Esophagus squamous epithelium (tissue), 5 donors: ENCODE results near the gene CD47. TPM values are rescaled to one million over a fixed set of nuclear protein-coding genes. Genes with fewer than 3 reads are reported as not detected.

ENCODE experiments used
- DNase-seq: peaks from one replicate; lab custom pipeline; 2025; lab: John Stamatoyannopoulos, UW
- H3K27ac ChIP-seq, 4 donors: fragments of 200-600 bp; sonication (generic); one replicate each; pipeline ENCODE4 v1.5.1; 2016 to 2019; ENCODE audit warnings: mild to moderate bottlenecking in 1 of 4
- H3K27me3 ChIP-seq, 4 donors: fragments of 200-600 bp; sonication (generic); 1 replicate in 3 of 4; 2 replicates in 1 of 4; pipeline versions ENCODE4 v1.5.1 to v1.6.0; 2017 to 2021; ENCODE audit warnings: antibody characterized with exemption in 1 of 4
- H3K36me3 ChIP-seq, 3 donors: fragments of 200-600 bp; sonication (generic); one replicate each; pipeline ENCODE4 v1.5.1; 2016 to 2019
- H3K4me1 ChIP-seq, 3 donors: fragments of 200-600 bp; sonication (generic); one replicate each; pipeline ENCODE4 v1.5.1; 2017 to 2019
- H3K4me3 ChIP-seq, 4 donors: fragments of 200-600 bp; sonication (generic); 1 replicate in 3 of 4; 2 replicates in 1 of 4; pipeline ENCODE4 v1.5.1; 2016 to 2019; ENCODE audit warnings: mild to moderate bottlenecking in 2 of 4, moderate library complexity in 1 of 4
- H3K9me3 ChIP-seq, 3 donors: fragments of 200-600 bp; sonication (generic); one replicate each; pipeline ENCODE4 v1.5.1; 2016 to 2019
- POLR2A ChIP-seq, 4 donors: fragments of 450-650 bp; IDR thresholded peaks; one replicate each; pipeline ENCODE4 v1.6.1; 2017; ENCODE audit warnings: antibody characterized with exemption in 4 of 4, mild to moderate bottlenecking in 4 of 4, moderate library complexity in 3 of 4
- WGBS, 2 donors: methylation state at CpG; one replicate each; pipeline ENCODE4 v1.1.5; 2018; 5-methylcytosine and 5-hydroxymethylcytosine counted together
- intact Hi-C: fragments of 100-400 bp; cut with DNase I; formaldehyde crosslinking; loops from one replicate; pipeline ENCODE4 v1.15.0; 2022
- total RNA-seq, 4 donors: library from RNA; depleted of rRNA; stranded (reverse); fragments of >200 nt; gene quantifications; one replicate each; pipeline ENCODE4 v1.1.0, GENCODE V29; 2016
- TF ChIP-seq, protein P1 (sequence below), 6 experiments: fragments of 450-650 bp in 4 of 6; fragments of 200-600 bp in 2 of 6; sonication (generic) in 2 of 6; IDR thresholded peaks; one replicate each; pipeline ENCODE4 v1.5.1; 2016 to 2019; ENCODE audit warnings: antibody characterized with exemption in 6 of 6, mild to moderate bottlenecking in 4 of 6, moderate library complexity in 4 of 6
- donor health status: DM: yes; HTN: yes; CAD: no.

CD47 gene
- total RNA-seq, 4 donors from 2014 or later: 79.0 to 177 (median 115) TPM

DNA sequence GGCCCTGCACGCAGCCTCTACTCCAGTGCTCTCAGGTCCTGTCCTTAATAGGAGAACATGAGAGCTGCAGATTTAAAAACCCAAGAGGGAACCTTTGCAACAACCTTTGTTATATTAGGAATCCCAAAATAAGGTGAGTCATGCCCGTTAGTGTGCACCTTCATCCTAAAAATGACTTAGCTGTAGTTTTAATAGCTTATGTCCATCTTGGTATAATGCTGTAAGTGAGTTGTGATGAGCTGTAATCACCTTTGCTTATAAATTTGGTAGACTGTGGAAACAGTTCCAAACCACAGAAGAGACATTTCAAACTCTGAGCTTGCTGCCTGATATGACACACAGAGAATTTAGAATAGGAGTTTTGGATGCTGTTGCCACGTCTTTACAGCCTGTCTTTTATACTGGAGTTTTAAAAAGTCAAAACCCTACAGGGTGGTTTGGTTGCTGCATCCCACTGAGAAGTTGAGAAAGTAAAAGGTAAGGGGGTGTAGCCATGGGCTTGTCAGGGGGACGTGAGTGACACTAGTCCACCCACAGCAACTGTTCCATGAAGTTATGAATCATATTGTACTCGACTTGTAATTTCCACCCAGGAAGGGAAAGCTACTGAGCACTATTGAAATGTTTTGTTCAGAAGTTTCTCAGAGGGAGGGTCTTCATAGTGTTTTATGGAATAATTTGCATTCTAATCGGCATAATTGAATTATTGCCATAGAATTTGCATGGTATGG lies 27.4 kb upstream of the CD47 start:
- no peak for TF ChIP-seq POLR2A (IDR thresholded peaks at IDR 0.05)
- TF ChIP-seq, protein P1, sequence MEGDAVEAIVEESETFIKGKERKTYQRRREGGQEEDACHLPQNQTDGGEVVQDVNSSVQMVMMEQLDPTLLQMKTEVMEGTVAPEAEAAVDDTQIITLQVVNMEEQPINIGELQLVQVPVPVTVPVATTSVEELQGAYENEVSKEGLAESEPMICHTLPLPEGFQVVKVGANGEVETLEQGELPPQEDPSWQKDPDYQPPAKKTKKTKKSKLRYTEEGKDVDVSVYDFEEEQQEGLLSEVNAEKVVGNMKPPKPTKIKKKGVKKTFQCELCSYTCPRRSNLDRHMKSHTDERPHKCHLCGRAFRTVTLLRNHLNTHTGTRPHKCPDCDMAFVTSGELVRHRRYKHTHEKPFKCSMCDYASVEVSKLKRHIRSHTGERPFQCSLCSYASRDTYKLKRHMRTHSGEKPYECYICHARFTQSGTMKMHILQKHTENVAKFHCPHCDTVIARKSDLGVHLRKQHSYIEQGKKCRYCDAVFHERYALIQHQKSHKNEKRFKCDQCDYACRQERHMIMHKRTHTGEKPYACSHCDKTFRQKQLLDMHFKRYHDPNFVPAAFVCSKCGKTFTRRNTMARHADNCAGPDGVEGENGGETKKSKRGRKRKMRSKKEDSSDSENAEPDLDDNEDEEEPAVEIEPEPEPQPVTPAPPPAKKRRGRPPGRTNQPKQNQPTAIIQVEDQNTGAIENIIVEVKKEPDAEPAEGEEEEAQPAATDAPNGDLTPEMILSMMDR (IDR thresholded peaks at IDR 0.05): no peak
- H3K27ac ChIP-seq: no peak overlapping the region
- DNase-seq: no peak
- 70 to 75% methylated on average over 6 of the region's 6 CpGs for WGBS, 2 donors
- no peaks in the 10 kb centered on the region for H3K9me3 ChIP-seq
- no peak overlapping the region for H3K4me3 ChIP-seq
- H3K36me3 ChIP-seq: no peaks in the 10 kb centered on the region
- intact Hi-C loops: no loop called here
- peaks cover 0 to 24% (median 2%) of the 10 kb centered on the region in 3 donors for H3K4me1 ChIP-seq
- no peaks in the 10 kb centered on the region for H3K27me3 ChIP-seq

GRCh38 chr3:108117241-108117775 lies 26.5 kb upstream of the CD47 start:
- DNase-seq: no peak
- Histone ChIP-seq H3K27me3 (no peaks in the 10 kb centered on the region), H3K27ac (no peak overlapping the region), H3K9me3 (no peaks in the 10 kb centered on the region), H3K4me1 (peaks cover 0 to 24% (median 2%) of the 10 kb centered on the region in 3 donors), H3K36me3 (no peaks in the 10 kb centered on the region), H3K4me3 (no peak overlapping the region)
- WGBS, 2 donors: 52 to 56% methylated on average over 6 of the region's 6 CpGs
- no peak for TF ChIP-seq POLR2A (IDR thresholded peaks at IDR 0.05)
- TF ChIP-seq, protein P1 (IDR thresholded peaks at IDR 0.05): no peak
- intact Hi-C loops: no loop called here

- H3K27ac ChIP-seq: peak overlapping the region in 2 of 4 donors; percentile 43 to 49
- no peaks in the 10 kb centered on the region for H3K27me3 ChIP-seq
- no peaks in the 10 kb centered on the region for H3K36me3 ChIP-seq
- intact Hi-C loops: no loop called here
- no peaks in the 10 kb centered on the region for H3K9me3 ChIP-seq
- 55 to 74% methylated on average over 11 to 13 of the region's 16 CpGs for WGBS, 2 donors
- H3K4me1 ChIP-seq: peaks cover 0 to 24% (median 2%) of the 10 kb centered on the region in 3 donors
- TF ChIP-seq, protein P1 (IDR thresholded peaks at IDR 0.05): no peak
- TF ChIP-seq POLR2A (IDR thresholded peaks at IDR 0.05): no peak
- no peak overlapping the region for H3K4me3 ChIP-seq
- DNase-seq: no peak
These were observed 23.7 kb upstream of the CD47 start for GRCh38 chr3:108114423-108115065.

- no peaks in the 10 kb centered on the region for H3K36me3 ChIP-seq
- H3K4me1 ChIP-seq: peaks cover 0 to 24% (median 2%) of the 10 kb centered on the region in 3 donors
- H3K27me3 ChIP-seq: no peaks in the 10 kb centered on the region
- no peaks in the 10 kb centered on the region for H3K9me3 ChIP-seq
- no peak for DNase-seq
- H3K27ac ChIP-seq: peak overlapping the region in 2 of 4 donors; percentile 43 to 49
- intact Hi-C loops: no loop called here
- TF ChIP-seq, protein P1 (IDR thresholded peaks at IDR 0.05): no peak
- no peak for TF ChIP-seq POLR2A (IDR thresholded peaks at IDR 0.05)
- 90 to 96% methylated on average over 13 of the region's 15 CpGs for WGBS, 2 donors
- no peak overlapping the region for H3K4me3 ChIP-seq
These were observed 23.1 kb upstream of the CD47 start for GRCh38 chr3:108113975-108114374.

DNA sequence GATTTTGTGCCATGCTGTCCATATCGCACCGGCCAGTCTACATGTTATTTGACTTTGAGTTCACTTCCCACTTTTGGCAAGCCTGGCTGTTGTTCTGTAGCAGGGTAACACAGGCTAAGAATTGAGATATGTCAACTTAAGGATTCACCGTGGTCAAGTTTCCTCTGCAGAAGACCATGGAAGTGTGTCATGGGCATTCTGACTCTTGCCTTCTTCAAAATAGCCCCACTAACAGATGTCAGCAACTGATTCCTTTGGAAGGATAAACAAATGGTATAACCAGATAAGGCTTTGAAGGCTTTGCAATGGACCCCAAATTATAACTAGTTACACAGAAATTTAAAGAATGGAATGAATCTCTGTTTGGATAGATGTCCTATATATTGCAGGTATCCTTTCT lies 20.1 kb upstream of the CD47 start:
- Histone ChIP-seq H3K27ac (no peak overlapping the region), H3K27me3 (no peaks in the 10 kb centered on the region), H3K4me3 (no peak overlapping the region), H3K36me3 (no peaks in the 10 kb centered on the region), H3K9me3 (no peaks in the 10 kb centered on the region), H3K4me1 (peaks cover 0 to 17% (median 2%) of the 10 kb centered on the region in 3 donors)
- DNase-seq: no peak
- WGBS, 2 donors: 77 to 80% methylated on average over 3 of the region's 3 CpGs
- TF ChIP-seq POLR2A (IDR thresholded peaks at IDR 0.05): no peak
- TF ChIP-seq, protein P1 (IDR thresholded peaks at IDR 0.05): no peak
- intact Hi-C loops: no loop called here
